Lower lobe of right lung (tissue), 2 donors: ENCODE results near the gene CDK8. TPM values are rescaled to one million over a fixed set of nuclear protein-coding genes. Genes with fewer than 3 reads are reported as not detected.

Experiments
- ATAC-seq, 2 donors: fragments of 200-7000 bp; cut with Tn5 transposase; one replicate each; pipeline ENCODE4 v1.9.1; 2020 to 2022; ENCODE audit warnings: mild to moderate bottlenecking in 2 of 2, moderate library complexity in 2 of 2
- DNase-seq: peaks from one replicate; pipeline ENCODE4 v3.0.0-alpha.2; 2020
- H3K27ac ChIP-seq: fragments of 200-600 bp; one replicate; pipeline ENCODE4 v1.8.0; 2022
- H3K27me3 ChIP-seq: fragments of 200-600 bp; one replicate; pipeline ENCODE4 v1.8.0; 2022; ENCODE audit warnings: low read depth
- H3K36me3 ChIP-seq: fragments of 200-600 bp; one replicate; pipeline ENCODE4 v1.8.0; 2022; ENCODE audit warnings: mild to moderate bottlenecking
- H3K4me1 ChIP-seq: fragments of 200-600 bp; one replicate; pipeline ENCODE4 v1.8.0; 2022
- H3K4me3 ChIP-seq: fragments of 200-600 bp; one replicate; pipeline ENCODE4 v1.8.0; 2022; ENCODE audit warnings: mild to moderate bottlenecking
- H3K9me3 ChIP-seq: fragments of 200-600 bp; one replicate; pipeline ENCODE4 v1.8.0; 2022
- intact Hi-C: fragments of 100-400 bp; cut with DNase I; formaldehyde crosslinking; loops from one replicate; pipeline ENCODE4 v1.11.0; 2022
- total RNA-seq: library from RNA; stranded (reverse); fragmentation: NEBNext Ultra II Directional; extraction: Animal tissue kit (Norgen Biotek cat#: 25700); gene quantifications from one replicate; pipeline ENCODE4 v1.2.1, GENCODE V29; 2021
- TF ChIP-seq, protein P1 (sequence below): fragments of 200-600 bp; IDR thresholded peaks from one replicate; pipeline ENCODE4 v1.8.0; 2022; ENCODE audit warnings: antibody characterized with exemption, mild to moderate bottlenecking
- donor health status: DM: no; HTN: yes; CAD: no; lungs with severe emphysema.

The CDK8 gene
- total RNA-seq, 1 donor from 2014 or later: 10.3 TPM

DNA sequence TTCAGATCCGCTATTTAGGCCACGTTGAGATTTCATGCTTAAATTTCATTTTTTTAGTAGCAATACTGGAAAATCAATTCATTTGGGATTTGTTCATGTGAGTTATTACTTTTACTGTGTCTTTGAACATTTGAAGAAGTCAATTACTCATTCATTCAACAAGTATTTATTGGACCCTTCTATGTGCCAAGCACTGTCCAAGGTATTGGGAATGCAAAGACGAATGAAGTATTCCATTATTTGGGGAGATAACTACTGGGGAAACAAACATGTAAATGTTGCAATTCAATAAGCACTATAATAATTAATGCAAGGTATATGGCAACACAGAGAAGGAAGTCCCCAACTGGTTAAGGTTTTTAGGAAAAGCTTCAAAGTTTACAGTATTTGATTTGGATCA is 5.7 kb downstream of the CDK8 start:
- Histone ChIP-seq H3K36me3 (no peaks in the 10 kb centered on the region), H3K9me3 (no peaks in the 10 kb centered on the region), H3K4me3 (no peak overlapping the region), H3K4me1 (peaks cover 25% of the 10 kb centered on the region), H3K27ac (no peak overlapping the region), H3K27me3 (no peaks in the 10 kb centered on the region)
- TF ChIP-seq, protein P1, sequence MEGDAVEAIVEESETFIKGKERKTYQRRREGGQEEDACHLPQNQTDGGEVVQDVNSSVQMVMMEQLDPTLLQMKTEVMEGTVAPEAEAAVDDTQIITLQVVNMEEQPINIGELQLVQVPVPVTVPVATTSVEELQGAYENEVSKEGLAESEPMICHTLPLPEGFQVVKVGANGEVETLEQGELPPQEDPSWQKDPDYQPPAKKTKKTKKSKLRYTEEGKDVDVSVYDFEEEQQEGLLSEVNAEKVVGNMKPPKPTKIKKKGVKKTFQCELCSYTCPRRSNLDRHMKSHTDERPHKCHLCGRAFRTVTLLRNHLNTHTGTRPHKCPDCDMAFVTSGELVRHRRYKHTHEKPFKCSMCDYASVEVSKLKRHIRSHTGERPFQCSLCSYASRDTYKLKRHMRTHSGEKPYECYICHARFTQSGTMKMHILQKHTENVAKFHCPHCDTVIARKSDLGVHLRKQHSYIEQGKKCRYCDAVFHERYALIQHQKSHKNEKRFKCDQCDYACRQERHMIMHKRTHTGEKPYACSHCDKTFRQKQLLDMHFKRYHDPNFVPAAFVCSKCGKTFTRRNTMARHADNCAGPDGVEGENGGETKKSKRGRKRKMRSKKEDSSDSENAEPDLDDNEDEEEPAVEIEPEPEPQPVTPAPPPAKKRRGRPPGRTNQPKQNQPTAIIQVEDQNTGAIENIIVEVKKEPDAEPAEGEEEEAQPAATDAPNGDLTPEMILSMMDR: no peak
- intact Hi-C loops: no loop called here
- ATAC-seq (no peak), DNase-seq (no peak)

DNA sequence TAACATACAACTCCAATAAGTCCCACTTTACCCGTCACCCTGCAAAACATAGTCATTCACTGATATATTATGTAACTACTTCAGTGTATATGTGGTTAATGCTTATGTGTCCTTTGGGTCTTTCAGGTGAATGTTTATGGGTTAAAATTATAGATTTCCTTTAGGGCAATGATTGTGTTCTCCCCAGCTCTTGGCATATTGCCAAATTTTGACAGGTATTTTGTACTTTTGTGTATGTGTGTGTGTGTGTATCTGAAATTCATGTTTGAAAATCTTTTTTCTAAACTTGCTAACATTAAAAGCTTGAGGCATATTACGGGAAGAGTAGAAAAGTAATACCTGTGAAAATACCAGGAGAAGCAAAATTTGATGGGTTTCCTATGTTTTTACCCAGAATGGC is 8.2 kb downstream of the CDK8 start:
- Histone ChIP-seq H3K9me3 (no peaks in the 10 kb centered on the region), H3K27ac (no peak overlapping the region), H3K4me1 (peaks cover 3% of the 10 kb centered on the region), H3K36me3 (no peaks in the 10 kb centered on the region), H3K27me3 (no peaks in the 10 kb centered on the region), H3K4me3 (no peak overlapping the region)
- ATAC-seq (no peak), DNase-seq (no peak)
- TF ChIP-seq, protein P1: no peak
- intact Hi-C loops: no loop called here

DNA sequence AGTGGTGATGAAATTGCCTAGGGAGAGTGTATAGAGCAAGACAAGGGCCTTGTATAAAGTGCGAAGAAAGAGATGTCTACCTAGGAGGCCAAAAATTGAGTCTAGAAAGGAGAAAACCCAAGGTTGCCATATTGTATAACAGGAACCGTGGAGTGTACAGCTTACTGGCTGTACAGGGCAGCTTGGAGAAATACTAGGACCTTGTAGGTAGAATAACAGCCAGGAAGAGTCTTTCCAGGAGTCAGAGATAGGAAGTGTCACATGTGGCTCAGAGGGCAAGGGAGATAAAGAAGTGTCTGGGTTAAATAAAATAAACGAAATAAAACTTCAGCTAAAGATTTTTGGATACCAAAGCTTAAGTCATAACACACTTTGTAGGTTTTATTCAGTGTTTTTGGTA is 12.4 kb downstream of the CDK8 start:
- TF ChIP-seq, protein P1: no peak

DNA sequence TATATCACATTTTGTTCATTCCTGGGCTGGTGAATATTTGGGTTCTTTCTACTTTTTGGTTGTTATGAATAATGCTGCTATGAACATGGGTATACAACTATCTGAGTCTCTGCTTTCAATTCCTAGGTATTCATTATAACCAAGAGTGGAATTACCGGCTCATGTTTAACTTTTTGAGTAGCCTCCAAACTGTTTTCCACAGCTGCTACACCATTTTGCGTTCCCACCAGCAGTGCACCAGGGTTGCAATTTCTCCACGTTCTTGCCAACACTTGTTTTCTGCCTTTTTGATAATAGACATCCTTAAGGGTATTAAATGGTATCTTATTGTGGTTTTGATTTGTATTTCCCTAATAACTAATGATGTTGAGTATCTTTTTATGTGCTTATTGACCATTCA is 16.8 kb downstream of the CDK8 start:
- no peaks in the 10 kb centered on the region for H3K36me3 ChIP-seq
- H3K27ac ChIP-seq: no peak overlapping the region
- intact Hi-C loops: no loop called here
- ATAC-seq: no peak
- no peak overlapping the region for H3K4me3 ChIP-seq
- TF ChIP-seq, protein P1: no peak
- H3K27me3 ChIP-seq: no peaks in the 10 kb centered on the region
- no peaks in the 10 kb centered on the region for H3K4me1 ChIP-seq
- H3K9me3 ChIP-seq: no peaks in the 10 kb centered on the region
- no peak for DNase-seq

More for the DNA sequence above, 12.4 kb downstream of the CDK8 start:
- no peak for DNase-seq
- intact Hi-C loops: no loop called here
- no peak for ATAC-seq
- Histone ChIP-seq H3K27me3 (no peaks in the 10 kb centered on the region), H3K27ac (no peak overlapping the region), H3K4me3 (no peak overlapping the region), H3K36me3 (no peaks in the 10 kb centered on the region), H3K4me1 (no peaks in the 10 kb centered on the region), H3K9me3 (no peaks in the 10 kb centered on the region)

DNA sequence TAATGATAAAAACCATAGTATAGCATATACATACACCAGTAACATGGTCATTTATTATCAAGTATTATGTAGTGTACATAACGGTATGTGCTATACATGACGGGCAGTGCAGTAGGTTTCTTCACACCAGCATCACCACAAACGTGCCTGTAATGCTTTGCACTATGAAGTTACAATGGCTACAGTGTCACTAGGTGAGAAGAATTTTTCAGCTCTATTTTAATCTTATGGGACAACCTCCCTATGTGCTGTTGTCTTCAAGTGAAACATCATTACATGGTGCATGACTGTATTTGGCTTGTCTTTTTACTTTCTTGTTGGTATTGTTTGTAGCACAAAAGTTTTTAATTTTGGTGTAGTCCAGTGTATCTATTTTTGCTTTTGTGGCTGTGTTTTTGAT is 18.7 kb downstream of the CDK8 start:
- ATAC-seq (no peak), DNase-seq (no peak)
- TF ChIP-seq, protein P1: no peak
- no peaks in the 10 kb centered on the region for H3K9me3 ChIP-seq
- no peaks in the 10 kb centered on the region for H3K4me1 ChIP-seq
- H3K4me3 ChIP-seq: no peak overlapping the region
- H3K27ac ChIP-seq: no peak overlapping the region
- no peaks in the 10 kb centered on the region for H3K36me3 ChIP-seq
- intact Hi-C loops: no loop called here
- no peaks in the 10 kb centered on the region for H3K27me3 ChIP-seq

DNA sequence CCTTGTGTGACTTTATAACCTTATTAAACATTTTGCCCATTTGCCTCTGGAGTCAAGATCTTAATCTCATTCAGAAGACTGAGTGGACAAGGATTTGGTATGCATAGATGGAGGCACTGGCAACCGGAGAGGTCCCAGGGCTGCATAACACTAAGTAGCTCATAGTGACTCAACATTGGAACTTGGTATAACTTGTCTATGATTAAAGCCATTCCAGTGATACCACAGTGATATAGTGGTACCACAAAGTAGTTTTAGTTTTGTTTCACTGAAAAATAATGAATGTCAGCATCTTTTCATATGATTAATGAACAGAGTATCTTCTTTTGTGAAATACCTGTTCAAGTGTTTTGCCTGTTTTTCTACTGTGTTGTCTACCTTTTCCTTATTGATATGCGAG is 26.4 kb downstream of the CDK8 start:
- TF ChIP-seq, protein P1: no peak
- DNase-seq (no peak), ATAC-seq (no peak)
- H3K9me3 ChIP-seq: no peaks in the 10 kb centered on the region
- H3K27me3 ChIP-seq: no peaks in the 10 kb centered on the region
- peaks cover 3% of the 10 kb centered on the region for H3K36me3 ChIP-seq
- H3K4me1 ChIP-seq: no peaks in the 10 kb centered on the region
- no peak overlapping the region for H3K4me3 ChIP-seq
- intact Hi-C loops: no loop called here
- no peak overlapping the region for H3K27ac ChIP-seq
